Ovary (tissue), 9 donors: ENCODE results near the gene RHOB. TPM values are rescaled to one million over a fixed set of nuclear protein-coding genes. Genes with fewer than 3 reads are reported as not detected.

Source experiments
- DNase-seq, 5 donors: peaks; one replicate each; pipeline ENCODE4 v3.0.0-alpha.2; 2019 to 2020
- H3K27ac ChIP-seq, 2 donors: fragments of 200-600 bp; one replicate each; pipeline versions ENCODE4 v1.5.1 to v1.8.0; 2019 to 2022
- H3K27me3 ChIP-seq: fragments of 200-600 bp; one replicate; pipeline ENCODE4 v1.8.0; 2022
- H3K36me3 ChIP-seq: fragments of 200-600 bp; sonication (generic); one replicate; pipeline ENCODE4 v1.5.1; 2019
- H3K4me1 ChIP-seq: one replicate; pipeline ENCODE4 v1.8.1; 2013; ENCODE audit warnings: mild to moderate bottlenecking, moderate library complexity; ENCODE audit not compliant: insufficient read depth
- H3K4me3 ChIP-seq: fragments of 200-600 bp; sonication (generic); one replicate; pipeline ENCODE4 v1.5.1; 2017
- H3K9me3 ChIP-seq, 2 donors: fragments of 200-600 bp in 1 of 2; sonication (generic) in 1 of 2; one replicate each; pipeline versions ENCODE4 v1.5.1 to v1.8.1; 2013 to 2019; ENCODE audit warnings: mild to moderate bottlenecking in 1 of 2, moderate library complexity in 1 of 2
- CTCF ChIP-seq, 3 donors: fragments of 450-650 bp in 2 of 3; fragments of 200-600 bp in 1 of 3; IDR thresholded peaks; one replicate each; pipeline versions ENCODE4 v1.5.1 to v1.8.0; 2016 to 2022; ENCODE audit warnings: antibody characterized with exemption in 3 of 3, mild to moderate bottlenecking in 1 of 3
- EP300 ChIP-seq: sonication (generic); formaldehyde crosslinking; IDR thresholded peaks from one replicate; pipeline ENCODE4 v1.6.1; 2017; ENCODE audit warnings: antibody characterized with exemption
- POLR2A ChIP-seq: fragments of 450-650 bp; IDR thresholded peaks from one replicate; pipeline ENCODE4 v1.6.1; 2017; ENCODE audit warnings: antibody characterized with exemption, mild to moderate bottlenecking, moderate library complexity
- WGBS, 3 donors: extraction: QIAGEN DNeasy Blood & Tissue Kit in 1 of 3; methylation state at CpG; one replicate each; pipeline versions ENCODE4 v1.1.5 to v1.1.7; 2013 to 2017; 5-methylcytosine and 5-hydroxymethylcytosine counted together
- intact Hi-C, 4 donors: fragments of 100-400 bp; cut with DNase I; formaldehyde crosslinking; loops; one replicate each; pipeline versions ENCODE4 v1.11.0 to v1.15.1; 2022 to 2023
- polyA plus RNA-seq, 2 donors: library from polyadenylated mRNA; stranded (reverse); fragments of 200-250 nt in 1 of 2; fragments of 350-450 nt in 1 of 2; fragmentation: Illumina TruSeq in 1 of 2; extraction: RNeasy Lipid Tissue Mini Kit (QIAGEN cat#74804) in 1 of 2; gene quantifications; one replicate each; pipeline ENCODE4 v1.2.3, GENCODE V29; 2013 to 2014
- small RNA-seq: library from RNA; depleted of rRNA; stranded (forward); fragments of <200 nt; gene quantifications from one replicate; pipeline ENCODE3, GENCODE V24; 2016
- total RNA-seq, 7 donors: library from RNA; depleted of rRNA in 2 of 7; stranded (reverse); fragments of >200 nt in 2 of 7; fragmentation: NEBNext Ultra II Directional in 3 of 7; extraction: Animal tissue kit (Norgen Biotek cat#: 25700) in 3 of 7; gene quantifications; one replicate each; pipeline versions ENCODE4 v1.1.0 to v1.2.4, GENCODE V29; 2016 to 2023
- donor health status: DM: no; HTN: no; CAD: no; lungs with moderate emphysema.
- donor health status: DM: no; HTN: no; CAD: no.
- donor health status: Bipolar disorder and iron deficiency.
- donor health status: DM: yes; HTN: yes; CAD: no.
- donor health status: DM: no; HTN: no; CAD: no.
- donor health status: DM: yes; HTN: yes; CAD: no.

The RHOB gene
- total and polyA plus RNA-seq, 9 donors, result 200 to 1,363 (median 432) TPM

GRCh38 chr2:20494241-20494640 lies 47.4 kb downstream of the RHOB start:
- Histone ChIP-seq H3K9me3 (no peaks in the 10 kb centered on the region), H3K36me3 (no peaks in the 10 kb centered on the region), H3K27me3 (no peaks in the 10 kb centered on the region), H3K4me3 (no peak overlapping the region), H3K27ac (no peak overlapping the region), H3K4me1 (no peaks in the 10 kb centered on the region)
- no peak for DNase-seq
- TF ChIP-seq POLR2A (no peak), CTCF (IDR thresholded peaks at IDR 0.05) (no peak), EP300 (no peak)
- 12 to 21% (median 16%) methylated on average over 1 of the region's 1 CpG for WGBS, 3 donors
- intact Hi-C loops, result loop anchor here in 1 of 4 donors (5.0 kb wide), 1 partner anchor 42 kb away; no protein-coding TSS in a partner anchor

GRCh38 chr2:20496076-20496872 lies 49.4 kb downstream of the RHOB start:
- intact Hi-C loops, result no loop called here
- Histone ChIP-seq H3K27me3 (no peaks in the 10 kb centered on the region), H3K27ac (no peak overlapping the region), H3K9me3 (no peaks in the 10 kb centered on the region), H3K4me1 (peaks cover 3% of the 10 kb centered on the region), H3K36me3 (no peaks in the 10 kb centered on the region), H3K4me3 (no peak overlapping the region)
- TF ChIP-seq POLR2A (no peak), CTCF (IDR thresholded peaks at IDR 0.05) (no peak), EP300 (no peak)
- WGBS, 3 donors, result 76 to 87% (median 83%) methylated on average over 10 of the region's 10 CpGs
- DNase-seq, result no peak

- intact Hi-C loops, result no loop called here
- Histone ChIP-seq H3K27ac (no peak overlapping the region), H3K9me3 (no peaks in the 10 kb centered on the region), H3K27me3 (no peaks in the 10 kb centered on the region), H3K4me3 (no peak overlapping the region), H3K36me3 (no peaks in the 10 kb centered on the region), H3K4me1 (peaks cover 3% of the 10 kb centered on the region)
- 87 to 93% (median 92%) methylated on average over 11 of the region's 11 CpGs for WGBS, 3 donors
- TF ChIP-seq EP300 (no peak), CTCF (IDR thresholded peaks at IDR 0.05) (no peak), POLR2A (no peak)
- DNase-seq, result no peak
These were observed 50.1 kb downstream of the RHOB start for GRCh38 chr2:20496942-20497341.

Small RNA genes within 50 kb of the gene (small RNA-seq; reads per million reads assigned to genes)
- not detected for gene RF00019
- gene RNA5SP86, result not detected

Other genes with a start within 250 kb of the RHOB start
- gene SDC1, start 221.9 kb upstream of the RHOB start, total RNA-seq, result 1 to 10 TPM; 2.3 to 9.1 (median 4.2) TPM
- 1 to 10 TPM in 1 of 2 donors, under 1 TPM in 1; 0.62 to 1.8 TPM for gene SDC1, start 221.9 kb upstream of the RHOB start, polyA plus RNA-seq
- 100 to 1,000 TPM in 4 of 7 donors, 10 to 100 TPM in 3; 49.3 to 148 (median 106) TPM for gene PUM2, start 96.2 kb upstream of the RHOB start, total RNA-seq
- 10 to 100 TPM; 40.3 to 49.5 TPM for gene PUM2, start 96.2 kb upstream of the RHOB start, polyA plus RNA-seq
- gene HS1BP3, start 204.0 kb downstream of the RHOB start, total RNA-seq, result 10 to 100 TPM; 12.8 to 24.4 (median 22.4) TPM
- gene HS1BP3, start 204.0 kb downstream of the RHOB start, polyA plus RNA-seq, result 10 to 100 TPM; 12.0 to 22.2 TPM
- gene GDF7, start 220.1 kb downstream of the RHOB start, total RNA-seq, result 1 to 10 TPM in 1 of 7 donors, under 1 TPM in 6; 0.11 to 1.7 (median 0.48) TPM
- gene GDF7, start 220.1 kb downstream of the RHOB start, polyA plus RNA-seq, result under 1 TPM; 0.21 to 0.83 TPM